Fibroblast of skin of scalp (primary cell): ENCODE results near the gene STK32C.

ENCODE experiments used
- DNase-seq: peaks from one replicate; pipeline ENCODE4 v3.0.0-alpha.2; 2013

Gene STK32C

GRCh38 chr10:132196178-132197113, 111.3 kb downstream of the STK32C start:
- DNase-seq, result no peak

GRCh38 chr10:132195366-132196075, 112.2 kb downstream of the STK32C start:
- DNase-seq, result no peak

- no peak for DNase-seq
Observed at GRCh38 chr10:132194726-132195125, 113.0 kb downstream of the STK32C start.

GRCh38 chr10:132193907-132194552, 113.7 kb downstream of the STK32C start:
- DNase-seq, result no peak

- no peak for DNase-seq
Observed at GRCh38 chr10:132192991-132193665, 114.6 kb downstream of the STK32C start.

- DNase-seq, result no peak
Observed at GRCh38 chr10:132192076-132192975, 115.4 kb downstream of the STK32C start.

- DNase-seq, result no peak
Observed at GRCh38 chr10:132189810-132190422, 117.8 kb downstream of the STK32C start.

- DNase-seq, result no peak
Observed at GRCh38 chr10:132189016-132189415, 118.7 kb downstream of the STK32C start.

- DNase-seq, result no peak
Observed at GRCh38 chr10:132188331-132188730, 119.4 kb downstream of the STK32C start.

GRCh38 chr10:132187430-132188138, 120.2 kb downstream of the STK32C start:
- DNase-seq, result no peak

GRCh38 chr10:132186488-132187429, 121.0 kb downstream of the STK32C start, which contains the start of gene DPYSL4:
Gene DPYSL4, plus strand, starts transcription at chr10:132186948. Its CDS starts 116 bp downstream, at chr10:132187064.
- peak; percentile 54 for DNase-seq

GRCh38 chr10:132185601-132186487, 121.9 kb downstream of the STK32C start:
- no peak for DNase-seq

GRCh38 chr10:132184816-132185593, 122.7 kb downstream of the STK32C start:
- DNase-seq, result no peak

GRCh38 chr10:132183046-132183445, 124.7 kb downstream of the STK32C start:
- DNase-seq, result no peak

GRCh38 chr10:132182591-132182990, 125.2 kb downstream of the STK32C start:
- no peak for DNase-seq

GRCh38 chr10:132181691-132182425, 125.9 kb downstream of the STK32C start:
- no peak for DNase-seq
